HG03039 (cell line): ENCODE data around the gene NAA16.

Source experiments
- ATAC-seq: cut with Tn5 transposase; IDR thresholded peaks from one replicate; pipeline ENCODE4 v1.9.1; 2021; ENCODE audit warnings: mild to moderate bottlenecking, moderate library complexity; ENCODE audit not compliant: unreplicated experiment

NAA16 gene

DNA sequence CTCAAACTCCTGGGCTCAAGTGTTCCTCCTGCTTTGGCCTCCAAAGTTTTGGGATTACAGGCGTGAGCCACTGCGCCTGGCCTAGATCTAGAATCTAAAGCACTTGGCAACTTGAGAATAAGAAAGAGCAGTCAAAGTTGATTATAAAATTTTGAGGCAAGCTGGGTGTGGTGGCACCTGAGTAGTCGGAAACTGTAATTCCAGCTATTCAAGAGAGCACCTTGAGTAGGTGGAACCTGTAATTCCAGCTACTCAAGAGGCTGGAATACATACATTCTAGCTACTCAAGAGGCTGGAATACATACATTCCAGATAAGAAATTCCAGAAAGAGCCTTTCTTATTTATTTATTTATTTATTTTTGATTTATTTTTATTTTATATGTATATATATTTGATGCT is 8.3 kb upstream of the NAA16 start:
- ATAC-seq, result no peak

DNA sequence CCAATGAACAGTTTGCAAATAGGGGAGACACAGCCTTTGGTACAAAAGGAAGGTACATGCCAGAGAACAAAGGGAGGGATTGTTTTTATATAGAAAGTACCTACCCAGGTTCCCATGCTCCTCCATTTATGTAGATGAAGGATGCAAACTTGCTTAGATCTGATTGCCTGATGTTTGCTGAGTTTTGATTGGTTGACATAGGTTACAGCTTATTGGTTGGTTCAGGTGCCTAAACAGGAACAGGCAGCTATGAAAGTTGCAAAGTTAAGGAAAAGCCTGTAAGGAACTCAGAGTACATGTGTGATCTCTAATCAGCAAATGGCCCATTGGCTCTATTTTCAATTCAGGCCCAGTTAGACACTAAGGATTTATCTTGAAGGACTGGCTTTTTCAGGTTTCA is 6.5 kb upstream of the NAA16 start:
- ATAC-seq, result no peak

DNA sequence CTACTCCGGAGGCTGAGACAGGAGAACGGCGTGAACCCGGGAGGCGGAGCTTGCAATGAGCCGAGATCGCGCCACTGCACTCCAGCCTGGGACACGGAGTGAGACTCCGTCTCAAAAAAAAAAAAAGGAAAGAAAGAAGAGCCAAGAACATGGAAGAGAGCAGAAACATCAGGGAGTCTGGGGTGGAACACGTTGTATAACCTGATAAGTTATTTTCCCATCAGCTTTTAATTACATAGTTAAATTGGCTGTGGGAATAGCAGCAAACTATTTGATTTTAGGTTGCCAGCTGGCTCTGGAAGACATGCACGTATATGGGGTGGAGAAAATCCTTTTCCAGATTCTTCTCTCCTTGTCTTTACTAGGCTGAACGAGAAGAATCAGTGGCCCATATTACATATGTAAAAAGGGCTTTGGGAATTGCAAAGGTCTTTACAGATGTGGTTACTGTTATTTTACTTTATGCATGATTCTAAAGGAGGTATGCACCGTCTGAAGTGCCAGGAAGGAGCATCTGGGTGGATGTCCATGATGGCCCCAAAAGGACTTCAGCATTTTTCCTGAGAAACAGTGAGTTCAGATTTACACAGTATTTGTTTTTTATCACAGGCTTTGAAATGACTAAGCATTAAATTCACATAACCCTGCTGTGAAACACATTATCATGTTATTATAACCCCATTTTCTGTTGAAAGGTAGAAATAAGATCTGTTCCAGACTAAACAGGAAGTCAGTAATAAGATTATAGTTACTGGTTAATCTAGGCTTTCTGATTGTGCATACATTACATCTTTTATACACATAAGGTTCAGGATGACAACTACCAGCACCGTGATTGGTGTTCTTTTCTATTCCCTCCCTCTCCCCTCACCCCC is 4.6 kb upstream of the NAA16 start:
- no peak for ATAC-seq

DNA sequence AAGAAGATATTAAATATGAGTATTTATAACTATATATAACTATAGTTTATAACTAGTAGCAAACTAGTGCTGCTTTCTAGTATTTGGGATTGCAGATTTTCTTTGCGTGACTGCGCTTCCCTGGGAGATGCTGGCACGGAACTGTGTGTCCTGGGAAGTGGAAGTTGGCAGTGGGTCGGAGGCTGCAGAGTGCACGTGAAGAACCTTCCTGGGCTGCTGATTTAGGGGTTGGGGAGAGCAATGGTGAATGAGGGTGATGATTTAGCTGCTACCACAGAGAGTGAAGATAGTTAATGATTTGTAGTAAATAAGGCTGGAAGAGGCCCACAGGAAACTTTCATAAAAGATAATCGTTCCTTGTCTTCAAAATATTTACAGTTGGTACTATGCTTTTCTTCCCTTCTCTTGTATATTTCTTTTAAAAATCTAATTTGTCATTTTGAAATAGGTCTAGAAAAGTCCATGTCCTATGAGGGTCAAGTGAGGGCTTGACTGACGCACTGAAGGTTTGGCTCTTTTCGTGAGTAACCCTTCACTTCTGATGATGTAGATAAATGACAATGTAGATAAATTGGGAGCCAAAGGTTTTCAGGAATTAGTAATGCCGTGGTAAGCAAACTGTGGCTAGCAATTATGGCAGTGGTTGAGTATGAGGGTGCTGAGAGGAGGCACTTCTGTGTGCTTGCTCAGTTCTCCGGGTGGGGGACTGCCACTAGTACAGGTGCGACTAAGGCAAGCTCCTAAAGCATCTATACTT is 3.0 kb upstream of the NAA16 start:
- ATAC-seq, result no peak

DNA sequence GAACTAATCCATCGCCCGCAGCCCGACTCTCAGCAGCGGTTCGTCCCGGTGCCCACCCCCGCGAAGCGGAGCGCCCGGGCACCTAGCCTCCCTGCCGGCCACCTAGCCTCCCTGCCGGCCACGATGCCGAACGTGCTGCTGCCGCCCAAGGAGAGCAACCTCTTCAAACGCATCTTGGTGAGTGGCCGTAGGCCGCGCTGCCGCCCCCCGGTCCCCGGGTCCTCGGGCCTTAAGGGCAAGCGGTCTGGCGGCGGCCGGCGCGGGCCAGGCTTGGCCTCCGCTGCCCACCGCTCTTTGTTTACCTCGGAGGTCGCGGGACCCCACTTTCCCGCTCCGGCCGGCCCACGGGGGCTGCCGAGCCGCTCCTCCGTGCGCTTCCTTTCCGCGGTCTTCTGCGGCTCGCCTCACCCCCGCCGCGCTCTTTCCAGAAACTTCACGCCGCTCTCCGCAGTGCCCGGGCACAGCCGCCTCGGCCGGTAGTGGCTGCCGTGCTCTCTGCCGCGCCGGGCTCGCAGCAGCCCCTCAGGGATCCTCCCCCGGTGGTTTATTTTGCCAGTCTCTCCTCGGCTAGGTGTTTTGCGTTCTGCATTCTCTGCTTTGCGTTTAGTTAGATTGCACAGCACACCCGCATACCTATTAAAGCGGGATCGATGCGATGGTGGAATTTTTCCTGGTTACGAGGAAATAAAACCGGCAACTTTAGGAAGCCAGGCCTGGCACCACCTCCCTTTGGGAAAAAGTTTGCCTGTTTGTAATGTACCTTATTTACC is 524 bp downstream of the NAA16 start:
- peak; percentile 46 for ATAC-seq

DNA sequence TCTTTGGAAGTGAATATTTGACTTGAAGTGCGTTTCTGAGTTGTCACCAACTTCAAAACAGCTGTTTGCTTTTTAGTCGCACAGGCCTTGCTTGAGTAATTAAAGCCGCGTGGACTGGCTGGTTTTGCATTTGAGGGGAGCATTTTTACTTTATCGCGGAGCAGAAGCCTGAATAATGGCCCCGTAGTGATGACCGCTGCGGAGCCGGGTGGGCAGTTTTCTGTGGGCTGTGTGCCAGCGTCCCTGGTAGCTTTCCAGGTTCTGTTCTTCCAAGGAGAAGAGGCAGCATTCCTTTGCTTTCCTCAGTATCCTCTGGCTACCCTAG is 1.1 kb downstream of the NAA16 start:
- no peak for ATAC-seq

DNA sequence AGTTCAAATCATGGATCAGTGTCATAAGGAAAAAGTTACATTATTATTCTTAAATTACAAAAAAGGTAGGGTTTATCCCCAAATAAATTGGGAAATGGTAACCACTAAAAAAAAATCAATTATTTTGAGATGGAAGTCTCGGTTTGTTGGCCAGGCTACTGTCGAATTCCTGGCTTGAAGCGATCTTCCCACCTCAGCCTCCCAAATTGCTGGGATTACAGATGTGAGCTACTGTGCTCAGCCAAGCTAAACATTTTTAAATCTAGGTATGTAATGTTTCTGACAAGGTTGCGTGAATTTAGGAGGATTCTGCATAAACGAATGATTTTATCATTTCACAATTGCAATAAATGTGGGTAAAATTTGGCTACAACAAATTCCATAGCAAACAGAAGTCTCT is 2.0 kb downstream of the NAA16 start:
- no peak for ATAC-seq

DNA sequence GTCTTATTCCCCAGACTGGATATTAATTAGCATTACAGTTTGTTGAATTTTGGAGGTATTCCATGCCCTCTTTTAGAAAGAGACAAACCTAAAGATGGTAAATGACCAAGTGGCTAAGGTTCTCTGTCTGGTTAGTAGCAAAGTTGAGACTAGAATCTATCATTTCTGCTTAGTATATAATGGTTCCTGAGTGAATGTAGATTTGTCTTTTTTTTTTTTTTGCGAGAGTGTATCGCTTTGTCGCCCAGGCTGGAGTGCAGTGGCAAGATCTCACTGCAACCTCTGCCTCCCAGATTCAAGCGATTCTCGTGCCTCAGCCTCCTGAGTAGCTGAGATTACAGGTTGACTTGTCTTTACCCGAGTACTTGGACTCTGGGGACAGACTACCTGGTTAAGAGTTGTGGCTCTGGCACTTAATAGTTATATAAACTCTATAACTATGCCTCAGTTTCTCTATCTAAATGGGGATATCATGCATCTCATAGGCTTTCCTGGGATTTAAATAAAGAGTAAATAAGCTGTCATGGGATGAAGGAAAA is 2.7 kb downstream of the NAA16 start:
- ATAC-seq, result no peak

DNA sequence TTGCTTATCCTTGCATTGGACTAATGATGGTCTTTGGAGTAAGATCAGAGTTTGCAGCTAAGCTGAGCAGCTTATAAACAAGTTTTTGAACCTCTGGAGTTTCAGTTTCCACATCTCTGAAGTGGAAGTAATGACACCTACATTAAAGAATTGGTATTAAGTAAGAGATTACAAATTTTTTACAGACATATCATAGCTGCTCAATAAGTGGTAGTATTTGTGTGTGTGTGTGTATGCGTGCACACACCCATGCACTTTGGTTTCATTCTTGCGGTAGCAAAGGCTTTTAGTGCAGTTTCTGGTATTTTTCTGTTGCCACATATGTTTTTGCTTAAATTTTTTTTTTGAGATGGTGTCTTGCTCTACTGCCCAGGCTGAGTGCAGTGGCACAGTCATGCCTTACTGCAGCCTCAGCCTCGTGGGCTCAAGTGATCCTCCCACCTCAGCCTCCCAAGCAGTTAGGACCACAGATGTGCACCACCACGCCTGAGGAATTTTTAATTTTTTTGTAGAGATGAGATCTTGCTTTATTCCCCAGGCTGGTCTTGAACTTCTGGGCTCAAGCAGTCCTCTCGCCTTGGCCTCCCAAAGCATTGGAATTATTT is 4.5 kb downstream of the NAA16 start:
- ATAC-seq, result no peak

DNA sequence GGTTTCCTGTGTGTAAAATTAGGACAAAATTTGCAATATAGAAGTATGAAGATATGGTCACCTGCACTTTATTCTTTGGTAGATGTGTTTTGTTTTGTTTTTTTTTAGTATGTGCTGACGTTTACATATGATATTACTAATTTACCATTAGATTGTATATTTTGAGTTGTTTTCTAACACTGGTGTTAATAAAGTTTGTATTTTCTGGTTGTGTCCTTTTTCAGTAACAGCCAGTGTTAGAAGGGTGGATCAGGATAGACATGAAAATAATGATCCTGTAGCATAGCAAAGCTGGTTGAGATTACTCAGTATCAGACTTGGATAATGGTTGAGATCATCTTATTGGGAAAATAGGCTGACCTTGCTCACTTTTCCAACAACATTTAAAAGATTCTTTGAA is 6.2 kb downstream of the NAA16 start:
- no peak for ATAC-seq

DNA sequence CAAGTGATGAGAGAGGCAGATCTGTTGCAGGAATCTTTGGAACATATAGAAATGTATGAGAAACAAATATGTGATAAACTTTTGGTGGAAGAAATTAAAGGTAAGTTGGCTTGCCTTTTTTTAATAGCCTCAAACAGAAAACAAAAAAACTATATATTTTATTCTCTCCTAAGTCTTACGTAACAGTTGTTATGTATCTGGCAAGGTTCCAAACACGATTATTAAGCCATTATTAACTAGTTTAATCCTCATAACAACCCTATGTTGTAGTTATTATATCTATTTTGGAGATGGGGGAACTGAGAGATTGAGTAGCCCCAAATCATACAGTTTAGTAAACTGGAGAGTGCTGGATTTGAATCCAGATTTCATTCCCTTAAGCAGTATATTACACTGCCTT is 14.7 kb downstream of the NAA16 start:
- no peak for ATAC-seq

DNA sequence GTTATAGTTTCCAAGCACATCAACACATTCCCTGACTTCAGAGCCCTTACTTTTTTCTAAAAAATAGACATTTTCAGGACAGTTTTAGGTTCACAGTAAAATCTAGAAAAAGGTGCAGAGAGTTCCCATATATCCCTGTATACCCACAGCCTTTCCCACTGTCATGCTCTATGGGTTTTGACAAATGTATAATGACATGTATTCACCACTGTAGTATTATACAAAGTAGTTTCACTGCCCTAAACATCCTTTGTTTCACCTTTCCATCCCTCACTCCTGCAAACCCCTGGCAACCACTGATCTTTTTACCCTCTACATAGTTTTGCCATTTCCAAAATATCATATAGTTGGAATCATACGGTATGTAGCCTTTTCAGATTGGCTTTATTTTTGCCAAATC is 15.6 kb downstream of the NAA16 start:
- no peak for ATAC-seq

DNA sequence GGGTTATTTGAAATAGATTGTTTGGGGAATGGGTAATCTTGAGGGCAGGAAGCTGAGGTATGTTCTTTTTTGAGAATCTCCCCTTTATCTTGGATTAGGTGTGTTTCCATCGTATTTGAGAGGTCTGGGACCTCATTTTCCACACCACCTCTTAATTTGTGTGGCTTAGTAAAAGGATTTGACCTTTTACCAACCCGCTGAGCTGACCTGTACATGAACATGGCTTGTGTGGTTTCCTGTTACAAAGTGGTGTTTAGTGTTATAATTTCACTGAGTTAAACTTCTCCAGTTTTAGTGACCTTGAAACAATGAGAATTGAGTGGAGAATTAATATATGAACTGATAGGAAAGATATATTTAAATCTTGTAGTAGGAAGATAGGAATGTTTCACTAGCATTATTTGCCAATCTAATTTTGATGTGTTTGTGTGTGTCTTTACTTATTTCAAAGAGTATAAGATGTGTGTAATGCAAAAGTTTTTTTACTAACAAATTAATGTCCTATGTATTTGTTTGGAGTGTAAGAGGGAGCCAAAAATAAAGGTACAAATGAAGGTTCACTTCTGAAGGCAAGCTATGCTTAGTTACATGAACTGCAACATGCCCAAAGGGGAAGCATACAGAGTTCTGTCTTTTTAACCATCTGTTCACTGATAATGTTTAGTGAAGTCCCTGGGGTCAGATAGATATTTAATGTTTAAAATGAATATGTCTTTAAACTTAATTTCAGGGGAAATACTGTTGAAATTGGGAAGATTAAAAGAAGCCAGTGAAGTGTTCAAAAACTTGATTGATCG is 17.1 kb downstream of the NAA16 start:
- no peak for ATAC-seq

DNA sequence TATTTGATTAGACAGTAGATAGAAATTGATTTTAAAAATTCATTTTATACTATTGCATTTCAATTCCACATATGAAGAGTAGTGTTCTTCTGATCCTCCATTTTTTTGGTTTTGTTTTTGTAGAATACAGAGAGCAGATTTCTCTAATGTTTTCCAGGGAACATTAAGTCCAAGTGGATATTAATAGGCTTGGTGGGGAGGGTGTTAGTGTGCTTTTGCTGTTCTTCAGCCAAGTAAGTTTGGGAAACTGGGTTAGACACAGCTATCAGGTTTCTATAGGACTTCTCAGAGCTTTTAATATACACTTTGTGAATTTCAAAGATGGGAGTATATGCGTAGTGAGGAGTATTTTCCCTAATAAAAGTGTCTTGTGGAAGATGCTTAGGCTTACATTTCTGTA is 21.8 kb downstream of the NAA16 start:
- no peak for ATAC-seq

DNA sequence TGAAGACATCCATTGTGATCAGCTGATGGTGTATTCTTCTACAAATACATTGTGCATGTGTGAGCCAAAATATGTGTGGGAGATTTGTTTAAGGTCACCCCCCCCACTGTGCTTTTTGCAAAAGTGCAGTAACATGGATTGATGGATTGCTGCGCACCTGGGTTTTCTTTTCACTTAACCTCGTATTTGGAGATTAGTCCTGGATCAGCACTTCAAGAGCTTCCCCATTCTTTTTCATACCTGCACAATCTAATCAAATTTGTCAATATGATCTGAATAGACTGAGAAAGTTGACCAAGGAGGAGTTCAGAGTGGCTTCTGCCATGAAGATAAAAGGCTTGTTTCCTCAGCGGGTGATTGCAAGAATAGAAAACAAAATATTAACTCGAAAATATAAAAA is 23.7 kb downstream of the NAA16 start:
- no peak for ATAC-seq

DNA sequence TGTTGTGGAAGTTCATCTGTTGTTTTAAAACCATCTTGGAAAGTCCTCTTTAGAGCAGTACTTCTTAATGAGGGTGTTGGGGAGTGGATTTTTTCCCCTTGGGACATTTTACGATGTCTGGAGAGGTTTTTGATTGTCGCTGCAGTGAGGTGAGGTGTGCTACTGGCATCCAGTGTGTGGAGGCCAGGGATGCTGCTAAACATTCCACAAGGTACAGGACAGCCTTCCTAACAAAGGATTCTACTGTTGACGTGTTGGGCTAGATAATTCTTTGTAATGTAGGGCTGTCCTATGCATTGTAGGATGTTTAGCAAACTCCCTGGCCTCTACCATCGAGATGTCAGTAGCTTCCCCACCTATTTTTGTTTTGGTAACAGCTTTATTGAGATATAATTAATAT is 33.3 kb downstream of the NAA16 start:
- no peak for ATAC-seq

DNA sequence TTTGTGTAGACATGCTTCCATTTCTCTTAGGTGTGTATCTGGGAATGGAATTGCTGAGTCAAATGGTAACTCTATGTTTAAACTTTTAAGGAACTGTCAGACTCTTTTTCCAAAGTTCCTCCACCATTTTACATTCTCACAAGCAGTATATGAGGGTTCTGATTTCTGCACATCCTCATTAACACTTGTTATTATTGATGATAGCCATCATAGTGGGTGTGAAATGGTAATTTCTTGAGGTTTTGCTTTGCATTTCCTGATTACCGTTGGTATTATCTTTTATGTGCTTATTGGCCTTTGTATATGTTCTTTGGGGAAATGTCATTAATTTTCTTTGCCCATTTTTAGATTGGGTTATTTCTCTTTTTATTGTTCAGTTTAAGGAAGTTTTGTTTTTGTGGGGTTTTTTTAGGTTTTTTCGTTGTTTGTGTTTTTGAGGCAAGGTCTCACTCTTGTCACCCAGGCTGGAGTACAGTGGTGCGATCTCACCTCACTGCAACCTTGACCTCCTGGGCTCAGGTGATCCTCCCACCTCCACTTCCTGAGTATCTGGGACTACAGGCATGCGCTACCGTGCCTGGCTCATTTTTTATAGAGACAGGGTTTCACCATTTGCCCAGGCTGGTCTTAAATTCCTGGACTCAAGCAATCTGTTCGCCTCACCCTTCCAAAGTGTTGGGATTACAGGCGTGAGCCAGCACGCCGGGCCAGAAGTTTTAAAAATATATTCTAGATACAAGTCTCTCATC is 34.3 kb downstream of the NAA16 start:
- no peak for ATAC-seq

DNA sequence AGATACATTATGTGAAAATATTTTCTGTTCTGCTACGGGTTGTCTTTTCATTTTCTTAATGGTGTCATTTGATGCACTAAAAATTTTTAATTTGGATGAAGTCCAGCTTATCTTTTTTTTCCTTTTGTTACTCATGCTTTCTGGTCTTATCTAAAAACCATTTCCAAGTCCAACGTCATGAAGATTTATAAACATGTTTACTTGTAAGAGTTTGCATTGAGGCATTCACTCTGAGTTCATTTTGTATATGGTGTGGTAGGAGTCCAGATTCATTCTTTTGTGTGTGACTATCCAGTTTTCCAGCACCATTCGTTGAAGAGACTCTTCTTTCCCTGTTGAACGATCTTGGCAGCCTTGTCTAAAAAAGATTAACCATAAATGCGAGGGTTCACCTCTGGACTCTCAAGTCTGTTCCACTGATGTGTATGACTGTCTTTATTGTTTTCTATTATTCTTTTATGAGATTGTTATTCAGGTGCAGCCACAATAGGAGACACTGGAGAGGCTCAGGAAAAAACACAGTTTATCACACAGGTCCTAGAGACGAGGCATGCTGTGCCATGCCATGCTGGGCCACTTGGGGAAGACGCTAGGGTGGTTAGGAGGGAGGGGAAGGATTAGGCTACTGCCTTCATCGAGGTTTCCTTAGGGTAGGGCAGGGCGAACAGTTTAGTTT is 35.0 kb downstream of the NAA16 start:
- no peak for ATAC-seq
